HCT116 (cell line): ENCODE measurements around the gene MINDY3. TPM values are rescaled to one million over a fixed set of nuclear protein-coding genes. Genes with fewer than 3 reads are reported as not detected.

Experiments used
- ATAC-seq: fragments of 200-7000 bp; cut with Tn5 transposase; 2 replicates; pipeline ENCODE4 v1.9.1; 2020; ENCODE audit warnings: mild to moderate bottlenecking, moderate library complexity
- BruUV-seq: library from RNA; stranded (reverse); fragments of 400-500 nt; replicated peaks from 2 replicates; lab custom pipeline; 2021; lab: Mats Ljungman, UMichigan
- CTCF ChIA-PET: fragments of 300-600 bp; sonication (Branson Sonifier 250); formaldehyde crosslinking; loops from one replicate; lab custom pipeline; 2021; ENCODE audit warnings: antibody characterized with exemption; lab: Charles Lee
- POLR2A ChIA-PET: fragments of 300-600, 350-600 bp; sonication (Branson Sonifier 250); formaldehyde crosslinking; loops from one replicate; lab custom pipeline; 2021; ENCODE audit warnings: antibody characterized with exemption; lab: Charles Lee
- RAD21 ChIA-PET, 2 experiments: fragments of 300-600 bp; sonication (Branson Sonifier 250); formaldehyde crosslinking; loops; one replicate each; lab custom pipeline; 2023; ENCODE audit warnings: low total read pairs in 2 of 2; ENCODE audit not compliant: uncharacterized antibody in 2 of 2, unreplicated experiment in 2 of 2, low non-redundant PET in 1 of 2; lab: Charles Lee
- DNase-seq: peaks from one replicate; pipeline ENCODE4 v3.0.0-alpha.2; 2010; ENCODE audit warnings: low read depth, low spot score
- H2AFZ ChIP-seq: fragments of 200-600 bp; shearing (Covaris generic), sonication (generic); 2 replicates; pipeline ENCODE4 v1.6.1; 2017; ENCODE audit warnings: low read depth, mixed run types, mixed read lengths, antibody characterized with exemption, low read length; ENCODE audit not compliant: poor library complexity, severe bottlenecking
- H3K27ac ChIP-seq: 2 replicates; pipeline ENCODE4 v1.5.1; 2012; ENCODE audit warnings: low read depth, low read length
- H3K27me3 ChIP-seq: fragments of 200-600 bp; sonication (generic); 2 replicates; pipeline ENCODE4 v1.6.1; 2016; ENCODE audit warnings: mixed run types, low read length, mixed read lengths; ENCODE audit not compliant: insufficient read depth
- H3K36me3 ChIP-seq, 2 experiments: fragments of 200-500 bp in 1 of 2; fragments of 200-600 bp in 1 of 2; sonication (Bioruptor generic) in 1 of 2; sonication (generic) in 1 of 2; 2 replicates each; pipeline versions ENCODE4 v1.5.1 to v1.6.1; 2014 to 2016; ENCODE audit warnings: low read length in 2 of 2, inconsistent platforms in 1 of 2, mixed read lengths in 1 of 2, mixed run types in 1 of 2; ENCODE audit not compliant: insufficient read depth in 2 of 2, control insufficient read depth in 1 of 2
- H3K4me1 ChIP-seq, 2 experiments: fragments of 200-600 bp in 1 of 2; sonication (generic) in 1 of 2; 2 replicates each; pipeline versions ENCODE4 v1.5.1 to v1.6.1; 2012 to 2017; ENCODE audit warnings: low read length in 2 of 2, inconsistent platforms in 1 of 2, mild to moderate bottlenecking in 1 of 2, mixed read lengths in 1 of 2, mixed run types in 1 of 2, moderate library complexity in 1 of 2; ENCODE audit not compliant: insufficient read depth in 2 of 2, control insufficient read depth in 1 of 2
- H3K4me2 ChIP-seq: fragments of 200-600 bp; sonication (generic); 2 replicates; pipeline ENCODE4 v1.6.1; 2017; ENCODE audit warnings: mixed run types, low read length, mixed read lengths
- H3K4me3 ChIP-seq, 2 experiments: fragments of 200-600 bp in 1 of 2; sonication (generic) in 1 of 2; replicated peaks in 1 of 2; 2 replicates each; pipeline ENCODE4 v1.5.1; 2011 to 2016; ENCODE audit warnings: low read length in 2 of 2, control low read depth in 1 of 2, low read depth in 1 of 2, mild to moderate bottlenecking in 1 of 2, mixed read lengths in 1 of 2, mixed run types in 1 of 2
- H3K79me2 ChIP-seq: fragments of 200-600 bp; sonication (generic); 2 replicates; pipeline ENCODE4 v1.6.1; 2017; ENCODE audit warnings: mild to moderate bottlenecking, mixed run types, low read length, moderate library complexity, mixed read lengths; ENCODE audit not compliant: insufficient read depth
- H3K9ac ChIP-seq: fragments of 200-600 bp; sonication (generic); 2 replicates; pipeline ENCODE4 v1.6.1; 2016; ENCODE audit warnings: low read length, mixed read lengths
- H3K9me2 ChIP-seq: fragments of 200-600 bp; sonication (generic), shearing (Covaris generic); 2 replicates; pipeline ENCODE4 v1.6.1; 2017; ENCODE audit warnings: mixed run types, mild to moderate bottlenecking, moderate library complexity; ENCODE audit not compliant: insufficient read depth
- H3K9me3 ChIP-seq, 2 experiments: fragments of 200-500 bp in 1 of 2; fragments of 200-600 bp in 1 of 2; sonication (Bioruptor generic) in 1 of 2; sonication (generic) in 1 of 2; 2 replicates each; pipeline ENCODE4 v1.6.1; 2014 to 2017; ENCODE audit warnings: low read length in 2 of 2, mixed read lengths in 2 of 2, inconsistent platforms in 1 of 2, low read depth in 1 of 2, mild to moderate bottlenecking in 1 of 2, mixed run types in 1 of 2, moderate library complexity in 1 of 2; ENCODE audit not compliant: control insufficient read depth in 1 of 2, insufficient read depth in 1 of 2
- H4K20me1 ChIP-seq: fragments of 200-600 bp; sonication (generic), shearing (Covaris generic); 2 replicates; pipeline ENCODE4 v1.6.1; 2017; ENCODE audit warnings: mixed run types, mild to moderate bottlenecking, moderate library complexity; ENCODE audit not compliant: insufficient read depth
- ATF3 ChIP-seq: IDR thresholded peaks from 2 replicates; pipeline ENCODE4 v1.6.1; 2012
- CBX3 ChIP-seq: IDR thresholded peaks from 2 replicates; pipeline ENCODE4 v1.6.1; 2012; ENCODE audit warnings: low read depth
- EGR1 ChIP-seq: IDR thresholded peaks from 2 replicates; pipeline ENCODE4 v1.6.1; 2012; ENCODE audit warnings: low read depth
- ELF1 ChIP-seq: IDR thresholded peaks from 2 replicates; pipeline ENCODE4 v1.6.1; 2012; ENCODE audit warnings: low read depth, borderline replicate concordance
- EZH2 ChIP-seq: fragments of 200-600 bp; sonication (generic); IDR thresholded peaks from 2 replicates; pipeline ENCODE4 v1.6.1; 2017; ENCODE audit warnings: antibody characterized with exemption, mixed run types
- FOSL1 ChIP-seq: IDR thresholded peaks from 2 replicates; pipeline ENCODE4 v1.6.1; 2012; ENCODE audit warnings: low read depth
- JUND ChIP-seq: IDR thresholded peaks from 2 replicates; pipeline ENCODE4 v1.6.1; 2012
- REST ChIP-seq: IDR thresholded peaks from 2 replicates; pipeline ENCODE4 v1.6.1; 2012; ENCODE audit warnings: low read depth
- SIN3A ChIP-seq: IDR thresholded peaks from 2 replicates; pipeline ENCODE4 v1.6.1; 2012; ENCODE audit warnings: low read depth
- SP1 ChIP-seq: IDR thresholded peaks from 2 replicates; pipeline ENCODE4 v1.6.1; 2012; ENCODE audit warnings: low read depth
- SRF ChIP-seq: IDR thresholded peaks from 2 replicates; pipeline ENCODE4 v1.6.1; 2012; ENCODE audit warnings: low read depth
- TCF7L2 ChIP-seq: IDR thresholded peaks from 2 replicates; pipeline ENCODE4 v1.7.0; 2011; ENCODE audit warnings: borderline replicate concordance, inconsistent platforms; ENCODE audit not compliant: insufficient read depth, insufficient read length; ENCODE audit errors: extremely low read depth
- ZBTB33 ChIP-seq: IDR thresholded peaks from 2 replicates; pipeline ENCODE4 v1.6.1; 2011; ENCODE audit warnings: mild to moderate bottlenecking, low read length, moderate library complexity; ENCODE audit not compliant: insufficient replicate concordance; ENCODE audit errors: extremely low read depth
- ZFX ChIP-seq: fragments of 450-650 bp; IDR thresholded peaks from 2 replicates; pipeline ENCODE4 v1.6.1; 2017
- ZNF274 ChIP-seq: fragments of 200-500 bp; sonication (Bioruptor generic); IDR thresholded peaks from 2 replicates; pipeline ENCODE4 v1.6.1; 2014; ENCODE audit warnings: mild to moderate bottlenecking, low read depth, low read length, inconsistent platforms
- intact Hi-C: fragments of 100-400 bp; cut with micrococcal nuclease; formaldehyde crosslinking; loops from 2 replicates; pipeline ENCODE4 v1.10.0; 2022
- total RNA-seq: library from RNA; stranded (reverse); gene quantifications from one replicate; pipeline ENCODE4 v1.2.1, GENCODE V29; 2021; ENCODE audit not compliant: unreplicated experiment

The MINDY3 gene
- total RNA-seq, 1 experiment from 2014 or later, result 15.5 TPM

- CTCF ChIA-PET, result no interaction called here
- Histone ChIP-seq H3K4me2 (no peak overlapping the region), H3K4me1 (peaks cover 0 to 26% of the 10 kb centered on the region in 2 experiments; a peak in 3 of 4 replicates), H2AFZ (no peak overlapping the region), H3K9me3 (no peaks in the 10 kb centered on the region), H3K36me3 (no peaks in the 10 kb centered on the region; a peak in 1 of 4 replicates), H3K79me2 (no peaks in the 10 kb centered on the region), H3K9me2 (no peaks in the 10 kb centered on the region), H3K27me3 (no peaks in the 10 kb centered on the region), H3K9ac (no peak overlapping the region), H3K4me3 (no peak overlapping the region), H3K27ac (no peak overlapping the region), H4K20me1 (no peaks in the 10 kb centered on the region)
- POLR2A ChIA-PET, result no interaction called here
- BruUV-seq, result no TSS peak
- TF ChIP-seq SP1 (no peak), FOSL1 (no peak), EGR1 (no peak), REST (no peak), ZNF274 (no peak), CBX3 (no peak), SIN3A (no peak), ELF1 (no peak), ATF3 (no peak), EZH2 (no peak), TCF7L2 (no peak), ZBTB33 (no peak), JUND (no peak), SRF (no peak), ZFX (no peak)
- intact Hi-C loops, result no loop called here
- ATAC-seq, result no peak
- RAD21 ChIA-PET, result no interaction called here
- DNase-seq, result no peak
These were observed 72.9 kb downstream of the MINDY3 start for GRCh38 chr10:15787426-15787825.
